ENCODE data around the gene NENF.

Gene NENF

DNA sequence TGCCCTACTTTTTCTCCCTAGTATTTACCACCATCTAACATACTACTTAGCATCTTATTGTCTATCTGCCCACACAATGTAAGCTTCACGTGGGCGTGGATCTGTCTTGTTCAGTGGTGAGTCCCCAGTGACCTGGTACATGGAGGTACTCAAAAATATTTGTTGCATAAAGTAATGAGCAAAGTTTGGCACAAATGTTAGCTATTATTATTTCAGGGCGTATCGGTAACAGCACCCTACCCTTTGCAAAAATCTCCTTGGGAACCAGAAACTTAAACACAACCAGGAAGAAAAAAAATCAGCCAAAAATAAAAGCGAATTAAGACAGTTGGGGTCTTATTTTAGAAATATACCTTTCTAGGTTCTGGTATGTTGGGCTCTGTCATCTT is 454 bp upstream of the NENF start:
- DNase-seq = no peak

DNA sequence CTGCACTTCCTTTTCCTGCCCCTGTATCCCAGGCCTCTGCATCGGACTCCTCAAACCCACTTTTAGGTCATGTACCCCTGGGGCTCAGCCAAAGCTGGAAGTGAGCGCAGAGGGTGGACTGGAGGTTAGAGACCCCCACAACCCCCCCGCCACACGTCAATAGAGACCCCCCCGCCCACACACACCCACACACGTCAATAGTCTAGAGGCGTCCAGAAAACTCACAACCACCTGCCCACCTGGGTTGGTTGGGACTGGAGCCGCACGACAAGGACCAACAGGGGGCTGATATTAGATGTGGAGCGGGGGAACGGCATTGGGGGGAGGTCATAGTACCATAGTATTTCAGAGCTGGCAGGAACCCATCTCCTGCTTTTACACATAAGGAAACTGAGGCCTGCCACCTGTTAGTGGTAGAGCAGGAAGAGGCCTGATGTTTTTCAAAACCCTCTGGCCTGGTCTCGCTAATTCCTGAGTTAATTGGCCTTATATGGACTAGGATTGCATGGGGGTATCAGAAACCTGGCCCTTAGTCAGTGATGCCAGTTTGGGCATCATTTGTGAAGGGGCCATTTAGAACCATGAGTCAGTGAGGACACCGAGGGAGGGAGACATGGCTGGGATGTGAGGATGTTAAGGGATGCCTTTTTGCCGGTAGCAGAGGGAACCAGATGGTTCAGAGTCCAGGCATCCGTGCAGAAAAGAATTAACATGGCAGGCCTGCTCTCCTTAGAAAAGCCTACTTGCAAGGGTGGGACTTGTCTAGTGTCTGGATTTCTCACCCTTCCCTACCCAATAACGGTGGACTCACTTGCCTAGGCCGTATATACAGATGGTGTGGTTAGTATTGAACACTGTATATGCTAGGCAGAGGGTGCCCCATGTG is 1.1 kb downstream of the NENF start:
- DNase-seq = no peak

DNA sequence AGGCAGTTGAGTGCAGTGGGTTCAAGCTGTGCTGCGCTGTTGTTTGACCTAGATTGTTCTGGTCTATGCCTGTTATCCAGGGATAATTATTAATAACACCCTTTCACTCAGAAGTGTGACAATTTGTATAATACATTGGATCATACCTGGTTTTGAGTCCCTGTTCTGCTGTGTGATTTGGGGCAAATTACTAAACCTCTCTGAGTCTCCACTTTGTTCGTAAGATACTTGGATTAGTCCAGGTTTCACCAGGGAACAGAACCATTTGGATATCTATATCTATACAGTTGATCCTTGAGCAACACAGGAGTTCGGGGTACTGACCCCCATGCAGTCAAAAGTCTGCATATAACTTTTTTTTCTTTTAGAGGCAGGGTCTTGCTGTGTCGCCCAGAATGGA is 2.3 kb downstream of the NENF start:
- DNase-seq = no peak

DNA sequence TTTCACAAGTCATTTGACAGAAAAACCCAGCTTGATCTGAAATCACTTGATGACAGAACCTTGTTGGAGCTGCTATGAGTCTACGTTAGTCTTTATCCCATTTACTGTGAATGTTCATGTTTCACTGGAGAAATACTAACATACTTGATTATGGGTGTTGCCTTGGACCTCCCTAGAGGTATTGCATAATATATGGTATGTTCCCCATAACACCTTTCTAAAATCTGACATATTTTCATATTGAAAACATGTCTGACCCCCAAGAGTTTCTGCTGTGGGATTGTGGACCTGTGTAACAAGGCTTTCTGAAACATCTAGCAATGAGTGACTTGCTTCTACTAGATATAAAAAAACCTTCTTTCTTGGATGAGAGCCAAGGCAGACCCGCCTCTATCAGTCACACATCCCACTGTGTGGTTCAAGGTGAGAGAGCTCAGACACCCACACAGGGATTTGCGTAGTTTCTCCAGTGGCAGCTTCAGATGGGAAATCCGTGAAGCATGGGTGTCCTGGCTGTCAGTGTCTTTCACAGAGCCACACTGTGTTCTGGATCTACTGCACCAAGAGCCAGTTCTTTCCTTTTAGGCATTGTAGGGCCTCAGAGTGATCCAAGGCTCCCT is 4.6 kb downstream of the NENF start:
- no peak for DNase-seq

DNA sequence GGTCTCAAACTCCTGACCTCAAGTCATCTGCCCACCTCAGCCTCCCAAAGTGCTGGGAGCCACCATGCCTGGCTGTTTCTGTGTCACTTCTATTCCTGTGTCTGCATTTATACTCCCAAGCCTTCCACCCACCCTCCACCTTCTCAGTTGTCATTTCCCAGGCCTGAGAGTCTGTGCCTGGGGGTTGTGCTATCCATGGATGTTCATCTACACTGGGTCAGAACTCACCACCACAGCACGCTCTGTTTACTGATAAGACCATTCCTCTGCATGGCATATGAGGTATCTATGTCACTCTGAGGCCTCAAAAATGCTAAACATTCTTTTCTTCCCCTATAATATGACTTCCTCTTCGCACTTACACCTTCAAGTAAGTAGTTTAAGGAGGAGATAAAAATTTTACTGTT is 6.1 kb downstream of the NENF start:
- no peak for DNase-seq

DNA sequence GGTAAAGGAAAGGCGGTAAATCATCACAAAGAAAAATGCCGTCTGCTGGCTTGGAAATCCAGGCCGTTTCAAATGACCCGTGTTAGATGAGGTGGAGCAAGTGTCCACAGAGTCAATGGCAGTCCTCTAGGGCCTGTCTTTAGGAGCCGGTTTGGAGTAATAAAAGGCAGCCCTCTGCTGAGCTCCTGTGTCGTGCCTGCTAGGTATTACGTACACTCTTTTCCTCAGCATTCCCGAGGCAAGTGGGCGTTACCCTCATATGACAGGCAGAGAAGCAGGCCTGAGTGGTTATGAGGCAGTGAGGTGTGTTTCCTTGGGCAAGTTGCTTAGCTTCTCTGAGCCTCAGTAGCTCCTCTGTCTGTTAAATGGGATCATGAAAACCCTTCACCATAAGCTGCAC is 7.7 kb downstream of the NENF start:
- DNase-seq = no peak

DNA sequence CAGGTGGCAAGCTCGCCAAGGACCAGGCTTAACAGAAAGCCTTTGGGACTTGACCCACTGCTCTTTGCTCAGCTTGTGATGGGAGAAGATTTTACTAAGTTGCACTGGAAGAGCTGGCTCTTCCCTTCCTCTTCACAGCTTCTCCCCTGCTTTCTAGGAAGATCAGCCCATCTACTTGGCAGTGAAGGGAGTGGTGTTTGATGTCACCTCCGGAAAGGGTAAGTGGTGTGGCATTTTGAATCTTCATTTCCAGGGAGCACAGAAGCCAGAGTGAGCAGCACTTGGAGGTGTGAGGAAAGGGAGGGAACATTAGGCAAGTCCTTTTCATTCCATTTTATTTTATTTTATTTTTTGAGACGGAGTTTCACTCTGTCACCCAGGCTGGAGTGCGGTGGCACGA is 9.7 kb downstream of the NENF start:
- DNase-seq = no peak

DNA sequence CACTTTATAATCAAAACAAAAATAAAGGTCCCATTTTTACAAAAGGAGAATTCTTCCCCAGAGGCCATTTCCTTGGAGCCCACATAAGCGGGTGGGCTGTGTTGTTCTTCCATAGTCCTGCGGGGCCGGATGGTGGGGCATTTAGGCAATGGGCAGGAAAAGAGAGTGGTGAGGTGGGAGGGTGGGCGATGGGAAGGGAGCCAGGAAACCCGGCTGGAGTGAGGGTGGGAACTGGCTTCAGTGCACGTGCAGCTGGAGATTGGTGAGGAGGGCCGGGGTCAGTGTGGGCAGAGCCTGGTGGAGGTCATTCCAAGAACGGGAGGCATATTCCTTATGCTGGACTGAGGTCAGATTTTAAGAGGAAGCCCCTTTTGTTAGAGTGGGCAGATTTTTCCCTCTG is 13.6 kb downstream of the NENF start:
- no peak for DNase-seq

DNA sequence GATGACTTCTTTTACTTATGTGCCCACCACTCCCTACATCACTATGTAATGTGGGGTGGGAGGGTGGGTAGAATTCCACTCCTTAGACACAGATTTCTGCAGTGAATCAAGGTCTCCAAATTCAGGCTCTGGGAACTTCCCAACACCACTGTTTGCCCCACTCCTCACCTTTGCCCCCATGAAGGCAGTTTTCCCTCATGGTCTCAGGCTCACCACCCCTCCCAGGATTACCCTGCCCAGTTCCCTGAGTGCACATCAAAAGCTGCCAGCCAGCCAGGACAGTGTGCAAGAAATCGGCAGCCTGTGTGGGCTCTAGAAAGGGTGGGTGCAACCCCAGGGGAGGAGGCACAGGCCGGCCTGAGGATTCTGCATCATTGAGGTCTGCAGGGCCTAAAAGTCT is 14.8 kb downstream of the NENF start:
- DNase-seq = no peak

DNA sequence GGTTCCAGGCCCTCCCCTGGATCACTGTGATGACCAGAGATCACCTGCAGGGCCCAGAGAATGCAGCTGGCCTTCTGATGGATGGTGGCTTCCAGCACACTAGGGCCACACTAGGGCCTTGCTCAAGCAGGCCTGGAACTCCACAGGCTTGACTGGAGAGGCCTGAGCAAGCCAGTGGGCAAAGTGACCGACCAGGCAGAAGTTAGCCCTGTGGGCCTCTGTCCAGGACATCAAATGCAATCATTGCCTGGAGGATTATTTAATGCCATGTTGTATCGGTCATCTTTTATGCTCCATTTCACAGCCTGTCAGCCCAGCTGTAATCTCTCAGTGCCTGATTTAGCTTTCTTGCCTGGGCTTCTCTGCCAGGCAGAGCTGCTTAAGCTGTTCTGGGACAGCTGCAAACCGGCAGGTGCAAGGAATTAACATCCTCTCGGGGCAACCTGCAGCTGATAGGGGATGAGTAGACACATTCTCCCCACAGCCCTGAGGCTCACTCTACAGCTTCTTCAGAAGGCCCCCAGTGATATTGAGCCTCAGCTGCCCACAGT is 17.7 kb downstream of the NENF start:
- DNase-seq = no peak

DNA sequence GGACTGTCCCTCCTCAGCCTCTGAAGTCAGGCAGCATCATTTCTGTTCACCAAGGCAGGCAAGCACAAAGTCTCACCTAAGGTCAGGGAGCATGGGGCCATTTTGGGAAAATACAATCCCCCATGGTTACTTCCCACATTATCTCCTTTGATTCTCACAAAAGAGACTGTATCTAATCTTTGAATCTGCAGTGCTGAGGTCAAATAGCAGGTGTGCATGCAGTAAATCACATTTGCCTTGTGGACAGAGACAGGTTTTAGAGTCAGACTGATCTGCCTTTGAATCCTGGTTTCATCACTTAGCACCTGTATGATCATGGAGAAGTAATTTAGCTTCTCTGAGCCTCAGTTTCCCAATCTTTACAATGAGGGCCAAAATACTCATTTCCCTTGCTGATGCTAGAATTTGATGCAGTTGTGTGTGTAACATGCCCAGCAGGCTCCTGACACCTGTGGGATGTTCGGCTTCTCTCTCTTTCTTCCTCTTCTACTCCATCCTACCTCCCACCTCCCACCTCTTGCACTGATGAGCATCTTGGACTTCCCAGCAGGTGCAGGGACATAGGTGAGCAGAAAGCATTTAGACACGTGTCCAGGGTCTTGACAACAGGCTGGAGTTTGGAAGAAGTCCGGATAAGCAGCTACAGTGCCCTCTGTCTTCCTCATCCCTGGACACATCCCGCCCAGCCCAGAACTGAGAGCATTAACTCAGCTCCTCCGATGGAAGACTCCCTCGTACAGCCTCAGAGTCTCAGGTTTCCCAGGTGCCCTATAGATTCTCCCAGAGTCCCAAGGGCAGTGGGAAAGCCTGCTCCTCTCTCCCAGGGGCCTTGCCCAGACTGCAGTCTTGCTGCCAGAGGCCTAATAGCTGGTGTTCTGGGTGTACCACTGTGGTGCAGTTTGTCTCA is 18.9 kb downstream of the NENF start:
- DNase-seq = no peak

DNA sequence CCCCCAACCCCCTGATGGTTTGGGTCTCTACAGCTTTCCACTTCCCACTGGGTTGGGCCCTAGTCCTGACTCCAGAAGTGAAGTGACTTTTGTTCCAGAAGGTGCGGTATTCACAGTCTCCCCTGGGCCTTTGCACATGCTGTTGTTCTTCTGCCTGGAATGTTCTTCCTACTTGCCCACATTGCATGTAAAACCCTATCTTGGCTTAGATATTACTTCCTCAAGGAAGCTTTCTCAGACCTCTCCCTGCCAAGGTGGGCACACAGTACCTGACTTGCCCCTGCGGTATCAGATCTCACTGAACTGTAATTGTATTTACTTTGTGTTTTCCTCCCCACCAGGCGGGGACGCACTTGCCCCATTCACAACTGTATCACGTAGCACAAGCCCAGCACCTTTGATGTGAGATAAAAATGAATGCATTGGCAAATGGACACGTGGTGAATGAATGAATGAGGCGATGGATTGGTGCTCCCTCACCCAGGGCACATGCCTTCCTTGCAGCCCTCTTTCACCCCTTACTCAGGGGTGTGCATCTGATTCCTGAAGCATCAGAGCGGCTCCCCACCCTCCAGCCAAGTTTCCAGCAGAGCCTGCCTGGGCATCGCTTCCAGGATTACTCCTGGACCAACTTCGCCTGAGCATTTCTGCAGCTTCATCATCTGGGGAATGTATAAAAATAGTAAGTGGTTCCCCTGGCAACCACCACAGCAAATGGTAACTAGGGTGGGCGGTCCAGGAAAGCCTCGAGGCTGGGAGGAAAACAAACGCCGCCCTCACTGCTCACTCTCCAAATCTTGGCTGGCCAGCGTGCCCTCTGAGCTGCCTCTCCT is 19.8 kb downstream of the NENF start:
- DNase-seq = no peak

DNA sequence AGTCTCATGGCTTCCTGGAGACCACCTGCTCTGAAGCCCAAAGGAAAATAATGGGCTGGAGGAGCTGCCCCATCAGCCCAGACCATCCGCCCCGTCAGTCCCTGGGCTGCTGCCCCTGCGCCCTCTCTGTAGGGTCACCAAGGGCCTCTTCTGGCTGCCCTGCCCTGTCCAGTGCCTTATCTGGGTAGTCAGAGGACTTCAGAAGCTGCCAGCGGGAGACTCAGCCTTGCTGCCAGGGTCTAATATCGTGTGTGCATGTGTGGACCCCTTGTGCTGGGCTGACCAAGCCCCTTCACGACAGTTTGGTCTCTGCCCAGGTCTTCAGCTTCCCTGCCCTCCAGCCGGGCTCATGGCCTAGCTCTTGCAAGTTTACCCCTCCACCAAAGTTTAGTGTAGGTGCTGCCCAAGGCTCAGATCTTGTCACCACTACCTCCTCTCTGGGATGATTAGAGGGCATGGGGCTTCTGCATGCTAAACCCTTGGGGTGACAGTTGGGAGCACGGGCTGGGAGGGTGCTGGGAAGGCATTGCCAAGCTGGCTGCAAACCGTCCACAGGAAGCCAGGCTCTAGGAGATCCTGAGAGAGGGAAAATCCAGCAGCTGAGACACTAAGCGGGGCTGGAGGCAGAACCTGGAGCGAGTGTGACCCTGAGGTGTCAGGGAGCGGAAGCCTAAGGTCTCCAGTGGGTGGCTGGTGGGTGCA is 20.6 kb downstream of the NENF start:
- DNase-seq = no peak

DNA sequence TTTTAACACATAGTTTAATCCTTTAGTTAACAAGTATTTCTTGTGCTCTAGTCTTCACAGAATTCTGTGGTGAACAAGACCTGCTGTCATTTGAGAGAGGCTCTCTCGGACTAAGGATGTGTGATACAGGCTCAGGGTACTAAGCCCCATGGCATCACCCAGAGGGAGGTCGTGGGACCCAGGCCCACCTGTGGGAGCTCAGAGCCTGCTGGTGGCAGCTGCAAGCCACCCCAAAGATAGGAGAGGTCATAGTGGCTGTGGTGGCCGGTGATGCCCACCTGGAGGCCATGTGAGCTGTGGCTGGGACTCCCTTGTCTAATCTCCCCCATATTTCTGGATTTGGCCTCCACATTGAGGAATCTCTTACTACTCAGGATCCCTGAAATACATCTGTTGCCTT is 22.0 kb downstream of the NENF start:
- no peak for DNase-seq

DNA sequence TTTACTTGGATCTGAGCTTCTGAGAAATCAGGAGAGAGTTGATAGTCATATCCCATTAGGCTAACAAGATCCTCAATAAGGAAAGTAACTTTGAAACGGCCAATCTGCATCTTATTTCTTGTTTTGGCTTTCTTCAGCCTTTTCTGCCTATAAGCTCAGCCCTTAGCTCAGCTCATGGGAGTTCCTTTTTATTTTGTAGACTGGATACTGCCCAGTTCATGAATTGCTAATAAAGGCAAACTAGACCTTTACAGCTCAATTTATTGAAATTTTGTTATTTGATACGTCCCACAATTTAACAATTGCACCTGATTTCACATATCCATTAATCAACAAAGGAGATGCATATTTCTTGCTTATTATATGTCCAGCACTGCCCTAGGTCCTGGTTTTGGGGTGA is 22.7 kb downstream of the NENF start:
- no peak for DNase-seq

DNA sequence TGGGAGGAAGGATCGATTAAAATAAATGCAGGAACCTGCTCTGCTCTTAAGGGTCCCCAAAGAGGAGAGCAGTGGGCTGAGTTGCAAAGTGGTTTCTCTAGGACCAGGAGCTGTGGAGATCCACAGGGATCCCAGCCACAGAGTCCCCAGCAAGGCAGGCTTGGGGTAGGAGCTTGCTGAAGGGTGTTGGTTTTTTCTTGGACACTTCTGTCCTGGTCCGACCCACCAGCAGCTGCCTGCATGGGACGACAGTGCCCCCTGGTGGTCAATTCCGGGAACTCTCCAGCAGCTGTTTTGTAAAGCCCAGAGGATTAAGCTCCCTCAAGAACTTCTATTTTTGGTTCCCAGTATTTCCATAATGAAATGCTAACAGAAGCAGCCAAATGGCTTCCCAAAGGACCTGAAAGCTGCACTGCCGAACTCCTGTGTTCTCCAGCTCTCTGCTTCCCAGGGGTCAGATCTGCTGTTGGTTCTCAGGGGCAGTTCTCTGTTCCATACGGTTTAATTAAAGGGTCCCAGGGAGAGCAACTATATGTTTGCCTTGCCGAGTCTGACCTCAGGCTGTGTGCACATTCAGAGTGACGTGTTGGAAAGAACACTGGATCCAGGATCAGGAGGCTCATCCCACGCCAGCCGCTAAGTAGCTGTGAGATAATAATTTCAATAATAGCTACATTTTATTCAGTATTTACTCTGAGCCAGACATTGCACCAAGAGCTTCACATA is 23.2 kb downstream of the NENF start:
- DNase-seq = peak; percentile 91

DNA sequence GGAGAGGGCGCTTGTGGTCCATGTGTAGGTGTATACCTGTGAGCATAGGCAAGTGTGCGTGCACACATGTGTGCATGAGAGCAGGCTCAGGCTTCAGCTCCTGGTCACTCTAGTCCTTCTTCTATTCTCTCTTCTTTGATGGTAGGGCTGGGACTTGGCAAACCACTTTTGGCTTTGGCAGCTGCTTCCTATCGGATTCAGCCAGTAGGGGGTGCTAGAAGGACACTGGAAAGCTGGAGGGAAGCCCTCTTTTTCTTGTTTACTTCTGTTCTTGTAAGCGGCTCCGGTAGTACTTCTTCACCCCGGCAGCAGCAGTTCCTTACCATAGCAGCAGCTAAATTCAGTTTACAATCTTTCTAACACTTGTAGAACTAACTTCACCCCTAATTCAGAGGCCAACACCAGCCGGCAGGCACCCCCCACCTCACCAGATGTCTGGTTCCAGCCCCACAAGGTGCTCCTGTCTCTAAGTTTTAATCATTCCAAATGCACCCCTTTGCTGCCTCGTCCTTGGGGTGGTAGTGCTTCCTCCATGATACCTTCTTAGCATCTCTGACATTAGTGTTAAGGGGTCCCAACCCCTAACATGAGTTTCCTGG is 25.1 kb downstream of the NENF start:
- no peak for DNase-seq

DNA sequence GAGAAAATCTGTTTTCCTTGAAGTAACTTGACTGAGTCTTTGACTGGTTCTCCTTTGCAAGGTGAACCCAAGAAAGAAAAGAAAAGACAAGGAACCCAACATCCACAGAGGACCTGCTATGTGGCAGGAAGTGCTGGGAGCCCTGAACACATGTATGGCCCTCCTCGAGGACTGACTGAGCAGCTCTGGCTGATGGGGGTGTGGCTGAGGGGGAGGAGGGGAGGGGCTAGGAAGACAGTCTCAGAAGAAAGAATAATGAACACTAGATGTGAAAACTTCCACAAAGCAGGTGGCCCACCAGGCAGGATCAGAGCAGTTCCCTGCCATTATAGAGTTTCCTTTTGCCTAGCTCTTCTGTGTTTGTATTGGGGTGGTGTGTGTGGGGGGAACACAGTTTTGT is 26.1 kb downstream of the NENF start:
- DNase-seq = no peak

DNA sequence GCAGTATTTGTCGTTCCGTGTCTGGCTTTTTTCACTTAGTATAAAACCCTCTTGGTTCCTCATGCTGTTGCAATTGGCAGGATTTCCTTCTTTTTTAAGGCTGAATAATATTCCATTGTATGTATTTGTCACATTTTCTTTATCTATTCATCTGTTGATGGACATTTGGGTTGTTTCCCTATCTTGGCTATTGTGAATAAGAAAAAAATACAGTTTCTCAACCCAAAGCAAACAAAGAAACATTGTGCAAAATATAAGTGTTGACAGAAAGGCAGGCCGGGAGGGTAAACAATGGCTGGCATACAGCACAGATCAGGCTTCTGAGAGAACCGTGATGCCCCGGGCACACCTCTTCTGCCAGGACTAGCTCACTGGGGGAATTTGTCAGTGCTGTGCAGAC is 26.9 kb downstream of the NENF start:
- DNase-seq = no peak

DNA sequence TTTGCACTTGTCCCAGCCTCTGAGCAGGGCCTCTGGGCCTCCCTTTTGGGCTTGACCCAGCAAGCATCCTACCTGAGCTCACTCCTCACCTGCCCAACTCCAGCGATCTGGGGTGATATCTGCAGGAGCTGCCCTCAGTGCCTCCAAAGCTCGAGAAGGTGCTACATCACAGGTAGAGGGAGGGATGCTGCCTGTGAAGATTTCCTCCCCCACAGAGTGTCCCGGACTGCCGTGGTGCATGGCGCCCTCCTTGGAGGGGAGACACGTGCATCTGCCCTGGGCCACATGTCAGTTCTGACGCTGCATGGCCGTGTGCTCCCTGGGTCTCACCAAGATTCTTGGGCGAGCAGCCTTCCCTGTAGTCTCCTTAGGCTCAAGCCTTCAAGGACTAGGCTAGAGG is 27.7 kb downstream of the NENF start:
- DNase-seq = no peak

Measured in NCI-H1048 (cell line).